Small intestine (tissue), 7 donors: ENCODE results near the gene NME8. TPM values are rescaled to one million over a fixed set of nuclear protein-coding genes. Genes with fewer than 3 reads are reported as not detected.

Experiments
- DNase-seq, 2 donors: peaks; one replicate each; pipeline versions ENCODE4 v3.0.0 to v3.0.0-alpha.2; 2013
- FAIRE-seq: peaks from 2 replicates; lab custom pipeline; 2012; peaks lifted over from hg19 to GRCh38; lab: Jason Lieb, UNC
- H3K27ac ChIP-seq, 3 donors: one replicate each; pipeline ENCODE4 v1.5.1; 2013; ENCODE audit warnings: low read length in 2 of 3, mild to moderate bottlenecking in 2 of 3, control low read depth in 1 of 3, inconsistent platforms in 1 of 3, low read depth in 1 of 3, moderate library complexity in 1 of 3
- H3K27me3 ChIP-seq, 3 donors: one replicate each; pipeline ENCODE4 v1.6.1; 2013; ENCODE audit warnings: low read length in 3 of 3, inconsistent platforms in 1 of 3; ENCODE audit not compliant: control insufficient read depth in 3 of 3, insufficient read depth in 3 of 3
- H3K36me3 ChIP-seq, 3 donors: one replicate each; pipeline ENCODE4 v1.6.1; 2013; ENCODE audit warnings: low read length in 3 of 3, inconsistent platforms in 1 of 3, low read depth in 1 of 3, mild to moderate bottlenecking in 1 of 3, moderate library complexity in 1 of 3; ENCODE audit not compliant: control insufficient read depth in 3 of 3, insufficient read depth in 2 of 3
- H3K4me1 ChIP-seq, 3 donors: one replicate each; pipeline ENCODE4 v1.6.1; 2013; ENCODE audit warnings: low read length in 2 of 3, inconsistent platforms in 1 of 3, low read depth in 1 of 3, mild to moderate bottlenecking in 1 of 3, moderate library complexity in 1 of 3; ENCODE audit not compliant: control insufficient read depth in 3 of 3, insufficient read depth in 2 of 3
- H3K4me3 ChIP-seq, 3 donors: one replicate each; pipeline ENCODE4 v1.5.1; 2013; ENCODE audit warnings: low read length in 3 of 3, control low read depth in 1 of 3, inconsistent platforms in 1 of 3, low read depth in 1 of 3, mild to moderate bottlenecking in 1 of 3, moderate library complexity in 1 of 3
- H3K9me3 ChIP-seq, 2 donors: one replicate each; pipeline ENCODE4 v1.6.1; 2013; ENCODE audit warnings: low read depth in 1 of 2, low read length in 1 of 2; ENCODE audit not compliant: control insufficient read depth in 2 of 2, insufficient read depth in 1 of 2
- WGBS, 3 donors: extraction: QIAGEN DNeasy Blood & Tissue Kit; methylation state at CpG; one replicate each; pipeline ENCODE4 v1.1.7; 2013; 5-methylcytosine and 5-hydroxymethylcytosine counted together
- polyA plus RNA-seq, 4 donors: library from polyadenylated mRNA; stranded (reverse) in 3 of 4; unstranded in 1 of 4; fragments of 200-250 nt in 3 of 4; fragments of 120-200 nt in 1 of 4; gene quantifications; one replicate each; pipeline versions ENCODE4 v1.2.1 to v1.2.3, GENCODE V29; 2013
- donor health status: healthy with polysubstance abuse.
- donor health status: control.
- donor health status: control.
- donor health status: Bipolar disorder and iron deficiency.
- donor health status: healthy.

NME8 gene
- polyA plus RNA-seq, 4 donors = 0.03 to 0.12 TPM; not detected in 2

DNA sequence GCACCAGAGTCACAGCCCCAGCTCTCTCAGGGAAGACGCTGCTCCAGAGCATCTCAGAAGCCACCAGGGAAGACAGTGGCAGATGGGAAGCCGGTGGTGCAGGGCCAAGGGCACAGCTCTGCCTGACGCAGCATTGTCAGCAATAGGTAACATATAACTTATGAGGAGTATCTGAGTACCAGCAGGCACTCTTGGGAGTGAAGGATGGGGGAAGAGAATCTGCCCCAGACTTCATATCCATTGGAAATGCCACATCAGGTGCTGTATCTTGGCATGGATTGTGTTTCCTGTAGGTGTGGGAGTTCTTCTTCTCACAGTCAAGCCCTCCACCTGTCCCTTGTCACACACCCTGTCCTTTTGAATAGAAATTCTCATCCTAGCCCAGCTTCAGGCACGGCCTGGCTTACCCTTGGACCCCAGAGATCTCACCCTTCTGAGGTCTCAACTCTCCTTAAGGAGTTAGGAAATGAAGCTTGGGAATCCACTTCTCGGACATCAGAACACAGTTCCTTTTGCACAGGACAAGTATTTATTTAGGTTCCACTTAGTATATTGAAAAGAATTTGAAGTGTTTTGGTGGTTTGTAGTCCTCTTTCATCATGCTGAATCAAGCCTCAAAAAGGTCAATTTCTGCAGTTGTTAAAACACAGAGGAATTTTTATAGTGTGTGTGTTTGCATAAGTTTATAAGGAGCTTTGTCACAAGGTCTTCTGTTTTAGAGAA is 82.0 kb downstream of the NME8 start:
- Histone ChIP-seq H3K36me3 (peaks cover 0 to 2% (median 0%) of the 10 kb centered on the region in 3 donors), H3K27me3 (no peaks in the 10 kb centered on the region), H3K27ac (no peak overlapping the region), H3K4me3 (no peak overlapping the region), H3K4me1 (peaks cover 0 to 4% (median 0%) of the 10 kb centered on the region in 3 donors), H3K9me3 (peaks cover 0 to 5% of the 10 kb centered on the region in 2 donors)
- WGBS, 3 donors = 81 to 86% (median 84%) methylated on average over 5 of the region's 5 CpGs
- FAIRE-seq = no peak
- DNase-seq = no peak

DNA sequence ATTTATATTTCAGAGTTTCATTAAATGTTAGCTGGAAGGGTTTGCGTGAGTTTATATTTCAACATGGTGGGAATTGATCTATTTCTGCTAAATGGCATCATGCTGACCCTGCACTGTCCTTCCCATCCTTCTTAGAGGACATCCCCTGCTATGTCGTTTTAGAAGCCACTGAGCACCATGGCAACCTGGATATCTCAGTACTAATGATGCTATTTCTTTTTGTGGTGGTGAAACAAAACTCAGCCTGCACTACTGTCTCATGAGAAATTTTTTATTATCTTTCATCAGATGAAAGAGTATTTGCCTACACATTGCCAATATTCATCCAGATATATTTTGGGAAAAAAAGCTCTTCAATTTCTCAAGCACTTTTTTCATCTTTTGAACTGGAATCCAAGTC is 84.1 kb downstream of the NME8 start:
- Histone ChIP-seq H3K27ac (no peak overlapping the region), H3K36me3 (peaks cover 0 to 2% (median 0%) of the 10 kb centered on the region in 3 donors), H3K27me3 (no peaks in the 10 kb centered on the region), H3K4me1 (peaks cover 0 to 4% (median 0%) of the 10 kb centered on the region in 3 donors), H3K9me3 (no peaks in the 10 kb centered on the region), H3K4me3 (no peak overlapping the region)
- no peak for FAIRE-seq
- WGBS, 3 donors = 79 to 87% (median 84%) methylated on average over 2 of the region's 2 CpGs
- DNase-seq = no peak

DNA sequence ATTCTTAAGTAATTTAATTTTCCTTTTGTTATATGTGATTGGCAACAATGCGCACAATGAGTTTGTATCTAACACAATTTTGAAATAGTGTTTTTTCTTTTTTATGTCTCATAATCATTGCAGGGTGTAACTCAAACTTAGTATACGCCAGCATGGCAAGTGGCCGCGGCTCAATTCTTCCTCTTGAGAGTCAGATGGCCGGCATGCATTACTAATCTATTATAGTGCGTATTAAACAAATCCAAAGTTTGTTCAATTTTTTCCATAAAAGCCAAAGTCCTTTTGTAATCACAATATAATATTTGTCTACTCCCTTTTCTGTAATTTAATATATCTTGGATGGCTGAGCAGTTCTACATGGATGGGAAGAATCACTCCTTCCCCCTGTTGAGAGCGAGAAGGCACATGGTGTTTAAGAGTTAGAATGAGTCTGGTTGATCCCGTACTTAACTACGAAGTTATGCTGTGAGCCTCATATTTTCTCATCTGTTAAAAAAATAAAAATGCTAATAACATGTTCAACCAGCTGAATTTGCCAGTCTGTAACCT is 84.7 kb downstream of the NME8 start:
- no peak for FAIRE-seq
- no peaks in the 10 kb centered on the region for H3K9me3 ChIP-seq
- H3K36me3 ChIP-seq = peaks cover 0 to 2% (median 0%) of the 10 kb centered on the region in 3 donors
- DNase-seq = no peak
- H3K27me3 ChIP-seq = no peaks in the 10 kb centered on the region
- H3K27ac ChIP-seq = no peak overlapping the region
- H3K4me1 ChIP-seq = peaks cover 0 to 4% (median 0%) of the 10 kb centered on the region in 3 donors
- no peak overlapping the region for H3K4me3 ChIP-seq
- 84 to 93% (median 85%) methylated on average over 9 of the region's 9 CpGs for WGBS, 3 donors

DNA sequence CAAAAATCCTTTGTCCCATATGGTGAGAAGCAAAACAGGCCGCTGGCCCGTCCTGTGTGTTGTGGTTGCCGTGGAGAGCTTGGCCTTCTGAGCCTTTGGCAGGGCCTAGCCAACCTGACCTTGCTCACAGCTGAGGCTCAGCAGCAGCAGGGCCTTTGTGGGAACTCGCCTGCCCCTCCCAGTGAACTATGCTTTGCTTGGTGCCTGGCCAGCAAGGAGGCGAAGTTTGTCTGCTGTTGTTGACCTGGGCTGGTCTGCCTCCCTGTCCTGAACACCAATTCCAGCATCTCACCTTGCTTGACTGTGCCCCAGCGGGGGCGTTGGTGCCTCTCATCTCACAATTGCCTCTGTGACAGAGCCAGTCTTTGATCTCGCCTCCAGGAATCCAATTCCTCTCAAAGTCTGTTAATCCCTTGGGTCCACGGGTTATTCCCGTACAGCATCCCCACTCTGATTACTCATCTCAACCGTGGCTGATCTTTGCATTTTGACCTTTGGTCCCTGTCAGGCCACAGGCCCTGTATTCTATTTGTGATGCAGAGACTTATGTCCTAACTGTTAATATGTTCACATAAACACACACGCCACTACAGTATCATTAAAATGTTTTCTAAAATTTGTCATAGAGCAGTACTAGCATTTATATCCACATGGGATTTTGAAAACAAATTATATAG is 94.7 kb downstream of the NME8 start:
- peak overlapping the region; percentile 21 to 55 (median 51) for H3K27ac ChIP-seq
- FAIRE-seq (no peak), DNase-seq (peak; percentile 85 to 99)
- no peaks in the 10 kb centered on the region for H3K27me3 ChIP-seq
- H3K4me1 ChIP-seq = peaks cover 0 to 5% (median 3%) of the 10 kb centered on the region in 3 donors
- 15 to 41% (median 28%) methylated on average over 12 of the region's 12 CpGs for WGBS, 3 donors
- no peaks in the 10 kb centered on the region for H3K36me3 ChIP-seq
- H3K9me3 ChIP-seq = no peaks in the 10 kb centered on the region
- no peak overlapping the region for H3K4me3 ChIP-seq

DNA sequence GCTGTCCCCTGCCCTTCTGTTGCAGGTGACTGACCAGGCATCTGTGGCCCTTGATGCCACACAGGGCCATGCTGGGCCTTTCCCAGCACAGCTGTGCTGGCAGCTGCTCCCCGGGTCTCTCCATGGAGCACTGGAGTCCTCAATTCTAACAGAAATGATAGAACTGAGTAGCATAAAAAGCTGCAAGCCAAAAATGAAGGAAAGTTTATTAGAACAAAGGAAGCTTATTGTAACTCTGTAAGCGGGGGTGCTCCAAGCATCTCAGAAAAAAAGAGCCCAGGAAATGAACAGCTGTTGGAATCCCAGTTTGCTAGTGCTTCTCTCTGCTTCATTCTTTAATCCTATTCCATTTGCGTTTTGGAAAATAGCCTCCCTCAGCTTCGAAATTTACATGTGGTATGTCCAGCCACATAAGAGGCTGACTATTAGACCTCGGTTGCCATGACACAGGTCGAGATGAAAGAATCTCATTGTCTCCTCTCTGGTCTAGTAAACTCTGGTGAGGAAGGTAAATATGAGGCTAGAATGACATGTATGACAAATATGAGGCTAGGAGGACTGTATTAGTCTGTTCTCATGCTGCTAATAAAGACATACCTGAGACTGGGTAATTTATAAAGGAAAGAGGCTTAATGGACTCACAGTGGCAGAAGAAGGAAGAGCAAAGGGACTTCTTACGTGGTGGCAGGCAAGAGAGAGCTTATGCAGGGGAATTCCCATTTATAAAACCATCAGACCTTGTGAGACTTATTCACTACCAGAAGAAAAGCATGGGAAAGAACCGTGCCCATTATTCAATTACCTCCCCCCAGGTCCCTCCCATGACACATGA is 95.7 kb downstream of the NME8 start:
- 38 to 63% (median 45%) methylated on average over 8 of the region's 8 CpGs for WGBS, 3 donors
- DNase-seq (no peak), FAIRE-seq (no peak)
- peak overlapping the region in 2 of 3 donors; percentile 71 to 91 for H3K27ac ChIP-seq
- H3K36me3 ChIP-seq = peaks cover 0 to under 1% (median 0%) of the 10 kb centered on the region in 3 donors
- H3K4me1 ChIP-seq = peaks cover 0 to 5% (median 3%) of the 10 kb centered on the region in 3 donors
- no peaks in the 10 kb centered on the region for H3K9me3 ChIP-seq
- H3K4me3 ChIP-seq = no peak overlapping the region
- H3K27me3 ChIP-seq = no peaks in the 10 kb centered on the region

DNA sequence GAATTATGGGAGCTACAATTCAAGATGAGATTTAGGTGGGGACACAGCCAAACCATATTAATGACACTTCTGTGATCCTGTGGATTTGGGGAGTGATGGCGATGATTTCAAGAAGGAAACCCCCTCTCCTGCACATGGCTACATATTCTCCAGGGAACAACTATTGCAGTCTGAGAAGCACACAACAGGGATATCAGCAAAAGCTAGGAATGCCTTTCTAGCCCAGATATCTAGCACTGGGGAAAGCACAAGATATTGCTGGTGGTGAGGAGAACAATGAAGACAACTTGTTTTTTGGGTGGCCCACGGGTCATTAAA is 96.3 kb downstream of the NME8 start:
- peaks cover 0 to 2% (median 0%) of the 10 kb centered on the region in 3 donors for H3K36me3 ChIP-seq
- no peaks in the 10 kb centered on the region for H3K27me3 ChIP-seq
- H3K4me1 ChIP-seq = peaks cover 0 to 5% (median 3%) of the 10 kb centered on the region in 3 donors
- no peaks in the 10 kb centered on the region for H3K9me3 ChIP-seq
- H3K4me3 ChIP-seq = no peak overlapping the region
- H3K27ac ChIP-seq = no peak overlapping the region
- DNase-seq = no peak
- 79 to 86% (median 81%) methylated on average over 2 of the region's 2 CpGs for WGBS, 3 donors
- FAIRE-seq = no peak

DNA sequence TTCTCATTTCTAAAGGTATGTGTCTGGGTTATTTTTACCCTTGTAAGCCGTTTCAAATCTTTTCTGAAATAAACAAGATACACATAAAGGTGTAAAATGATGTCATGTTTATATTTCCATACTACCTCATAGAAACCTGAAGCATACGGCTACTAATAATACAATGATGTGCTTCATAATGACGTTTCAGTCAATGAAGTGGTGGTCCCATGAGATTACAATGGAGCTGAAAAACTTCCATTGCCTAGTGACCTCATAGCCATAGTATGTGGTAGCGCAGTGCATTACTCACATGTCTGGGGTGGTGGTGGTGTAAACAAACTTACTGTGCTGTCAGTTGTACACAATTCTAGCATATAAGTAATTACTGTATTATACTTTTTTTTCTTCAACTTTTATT is 96.9 kb downstream of the NME8 start:
- H3K36me3 ChIP-seq = peaks cover 0 to 2% (median 0%) of the 10 kb centered on the region in 3 donors
- H3K9me3 ChIP-seq = no peaks in the 10 kb centered on the region
- FAIRE-seq (no peak), DNase-seq (no peak)
- peaks cover 0 to 5% (median 3%) of the 10 kb centered on the region in 3 donors for H3K4me1 ChIP-seq
- 75 to 82% (median 80%) methylated on average over 4 of the region's 4 CpGs for WGBS, 3 donors
- H3K27me3 ChIP-seq = no peaks in the 10 kb centered on the region
- no peak overlapping the region for H3K27ac ChIP-seq
- no peak overlapping the region for H3K4me3 ChIP-seq
